ENCODE measurements around the gene FZR1. TPM values are rescaled to one million over a fixed set of nuclear protein-coding genes. Genes with fewer than 3 reads are reported as not detected.

FZR1 gene
- total RNA-seq, 1 donor from 2014 or later: 16.4 TPM

GRCh38 chr19:3471954-3472655, 34.0 kb upstream of the FZR1 start:
- no peaks in the 10 kb centered on the region for H4K20me1 ChIP-seq (ENCODE audit: low read depth)
- H3K9ac ChIP-seq: no peak overlapping the region
- H3K36me3 ChIP-seq: no peaks in the 10 kb centered on the region
- no peak overlapping the region for H2AFZ ChIP-seq (replicated peaks)
- H3K4me3 ChIP-seq: no peak overlapping the region
- no peak overlapping the region for H3K27ac ChIP-seq
- H3K4me3 Mint-ChIP-seq: peak overlapping the region; percentile 71
- TF ChIP-seq CTCF (IDR thresholded peaks at IDR 0.05) (peak; percentile 82), EZH2phosphoT487 (IDR thresholded peaks at IDR 0.05) (no peak)
- H3K36me3 Mint-ChIP-seq: no peaks in the 10 kb centered on the region
- peaks cover 12% of the 10 kb centered on the region for H3K9me3 Mint-ChIP-seq
- H3K27me3 Mint-ChIP-seq (ENCODE audit: insufficient read depth, low read depth): peaks cover 30% of the 10 kb centered on the region
- H3K79me2 ChIP-seq (ENCODE audit: low read depth): no peaks in the 10 kb centered on the region
- H3F3A ChIP-seq (ENCODE audit: low read depth): no peaks in the 10 kb centered on the region
- peak; percentile 53 for DNase-seq (ENCODE audit: low spot score)
- no peak overlapping the region for H3K4me2 ChIP-seq
- H3K27ac Mint-ChIP-seq: no peak overlapping the region
- no peaks in the 10 kb centered on the region for H3K9me3 ChIP-seq (ENCODE audit: low read depth)
- H3K4me1 Mint-ChIP-seq: no peaks in the 10 kb centered on the region
- H3K4me1 ChIP-seq: no peaks in the 10 kb centered on the region
- peaks cover 62% of the 10 kb centered on the region for H3K27me3 ChIP-seq

GRCh38 chr19:3474010-3474409, 32.1 kb upstream of the FZR1 start:
- no peaks in the 10 kb centered on the region for H3K4me1 Mint-ChIP-seq
- H3K9ac ChIP-seq: no peak overlapping the region
- H3K4me3 Mint-ChIP-seq: no peak overlapping the region

GRCh38 chr19:3474614-3475013, 31.5 kb upstream of the FZR1 start:
- Mint-ChIP-seq H3K4me1 (no peaks in the 10 kb centered on the region), H3K9me3 (peaks cover 1% of the 10 kb centered on the region), H3K36me3 (no peaks in the 10 kb centered on the region), H3K27me3 (ENCODE audit: insufficient read depth, low read depth) (peaks cover 30% of the 10 kb centered on the region), H3K4me3 (no peak overlapping the region), H3K27ac (no peak overlapping the region)
- no peak overlapping the region for H3K27ac ChIP-seq
- no peaks in the 10 kb centered on the region for H3K9me3 ChIP-seq (ENCODE audit: low read depth)
- H3K9ac ChIP-seq: no peak overlapping the region
- no peaks in the 10 kb centered on the region for H3K79me2 ChIP-seq (ENCODE audit: low read depth)
- H3K4me1 ChIP-seq: no peaks in the 10 kb centered on the region
- H3K27me3 ChIP-seq: peaks cover 57% of the 10 kb centered on the region
- TF ChIP-seq CTCF (IDR thresholded peaks at IDR 0.05): no peak
- H3K4me3 ChIP-seq: no peak overlapping the region
- no peak for DNase-seq (ENCODE audit: low spot score)
- H3K36me3 ChIP-seq: no peaks in the 10 kb centered on the region
- H3K4me2 ChIP-seq: no peak overlapping the region
- no peak overlapping the region for H2AFZ ChIP-seq (replicated peaks)
- no peaks in the 10 kb centered on the region for H4K20me1 ChIP-seq (ENCODE audit: low read depth)
- no peaks in the 10 kb centered on the region for H3F3A ChIP-seq (ENCODE audit: low read depth)

More at GRCh38 chr19:3474010-3474409, 32.1 kb upstream of the FZR1 start:
- peaks cover 31% of the 10 kb centered on the region for H3K27me3 Mint-ChIP-seq (ENCODE audit: insufficient read depth, low read depth)
- DNase-seq (ENCODE audit: low spot score): no peak
- Histone ChIP-seq H3K36me3 (no peaks in the 10 kb centered on the region), H3K27me3 (peaks cover 58% of the 10 kb centered on the region), H3K4me1 (no peaks in the 10 kb centered on the region), H3K9me3 (ENCODE audit: low read depth) (no peaks in the 10 kb centered on the region), H3K27ac (no peak overlapping the region), H2AFZ (replicated peaks) (no peak overlapping the region), H3K4me3 (no peak overlapping the region), H3K4me2 (no peak overlapping the region), H3K79me2 (ENCODE audit: low read depth) (no peaks in the 10 kb centered on the region), H4K20me1 (ENCODE audit: low read depth) (no peaks in the 10 kb centered on the region), H3F3A (ENCODE audit: low read depth) (no peaks in the 10 kb centered on the region)
- no peaks in the 10 kb centered on the region for H3K36me3 Mint-ChIP-seq
- TF ChIP-seq EZH2phosphoT487 (IDR thresholded peaks at IDR 0.05): no peak
- TF ChIP-seq EZH2 (IDR thresholded peaks at IDR 0.05): no peak
- TF ChIP-seq CTCF (IDR thresholded peaks at IDR 0.05): no peak
- peaks cover 5% of the 10 kb centered on the region for H3K9me3 Mint-ChIP-seq
- no peak overlapping the region for H3K27ac Mint-ChIP-seq
